Activated CD8-positive, alpha-beta memory T cell treated with anti-CD3 and anti-CD28 coated beads, Interleukin-2, amount 50 U/mL, for 24 hours (primary cell): ENCODE measurements around the gene ADAMTS14.

Source experiments
- DNase-seq: peaks from one replicate; pipeline ENCODE4 v3.0.0-alpha.2; 2020; ENCODE audit errors: extremely low read depth

The ADAMTS14 gene

GRCh38 chr10:70692043-70692603 lies 19.8 kb downstream of the ADAMTS14 start:
- no peak for DNase-seq

GRCh38 chr10:70693619-70694335 lies 21.5 kb downstream of the ADAMTS14 start:
- no peak for DNase-seq

DNA sequence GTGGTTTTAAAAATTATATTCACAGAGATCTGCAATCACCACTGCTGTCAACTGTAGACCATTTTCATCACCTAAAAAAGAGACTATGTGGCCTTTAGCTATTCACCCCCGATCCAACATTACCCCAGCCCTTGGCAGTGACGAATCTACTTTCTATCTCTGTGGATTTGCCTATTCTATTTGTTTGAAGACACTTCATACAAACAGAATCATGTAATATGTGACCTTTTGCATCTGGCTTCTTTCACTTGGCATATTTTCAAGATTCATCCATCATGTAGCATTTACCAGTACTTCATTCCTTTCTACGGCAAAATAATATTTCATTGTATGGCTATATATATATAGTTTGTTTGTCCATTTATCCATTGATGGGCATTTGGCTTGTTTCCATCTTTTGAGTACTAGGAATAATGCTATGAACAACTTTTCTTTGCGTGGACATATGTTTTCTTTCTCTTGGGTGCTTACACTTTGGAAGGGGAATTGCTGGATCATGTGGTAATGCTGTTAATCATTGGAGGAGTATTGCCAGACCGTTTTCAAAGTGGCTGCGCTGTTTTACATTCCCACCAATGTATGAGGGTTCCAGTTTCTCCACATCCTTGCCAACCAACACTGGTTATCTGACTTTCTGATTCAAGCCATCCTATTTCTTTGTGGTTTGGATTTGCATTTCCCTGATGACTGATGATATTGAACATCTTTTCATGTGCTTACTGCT lies 22.3 kb downstream of the ADAMTS14 start:
- DNase-seq = no peak

GRCh38 chr10:70695241-70696030 lies 23.1 kb downstream of the ADAMTS14 start:
- no peak for DNase-seq

DNA sequence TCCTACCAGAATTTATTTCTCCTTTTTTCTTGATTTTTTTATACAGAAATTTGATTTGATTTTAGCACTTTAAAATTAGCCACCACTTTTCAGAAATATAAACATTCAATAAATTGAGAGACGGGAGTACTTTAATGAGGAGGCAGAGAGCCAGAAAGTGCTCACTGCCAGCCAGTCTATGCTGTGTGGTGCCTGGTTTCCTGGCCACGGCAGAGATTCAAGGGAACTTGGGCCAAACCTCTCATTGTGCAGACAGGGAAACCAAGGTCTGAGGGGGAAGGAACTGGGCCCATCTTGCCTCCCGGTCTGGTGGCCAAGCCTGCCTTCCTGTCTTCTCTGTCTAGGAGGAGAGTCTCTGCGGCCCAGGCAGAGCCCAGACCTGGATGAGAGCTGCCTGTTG lies 25.9 kb downstream of the ADAMTS14 start:
- DNase-seq = no peak

GRCh38 chr10:70699063-70699658 lies 26.9 kb downstream of the ADAMTS14 start:
- no peak for DNase-seq

GRCh38 chr10:70699659-70700174 lies 27.4 kb downstream of the ADAMTS14 start:
- no peak for DNase-seq

GRCh38 chr10:70702190-70702763 lies 30.0 kb downstream of the ADAMTS14 start:
- no peak for DNase-seq

DNA sequence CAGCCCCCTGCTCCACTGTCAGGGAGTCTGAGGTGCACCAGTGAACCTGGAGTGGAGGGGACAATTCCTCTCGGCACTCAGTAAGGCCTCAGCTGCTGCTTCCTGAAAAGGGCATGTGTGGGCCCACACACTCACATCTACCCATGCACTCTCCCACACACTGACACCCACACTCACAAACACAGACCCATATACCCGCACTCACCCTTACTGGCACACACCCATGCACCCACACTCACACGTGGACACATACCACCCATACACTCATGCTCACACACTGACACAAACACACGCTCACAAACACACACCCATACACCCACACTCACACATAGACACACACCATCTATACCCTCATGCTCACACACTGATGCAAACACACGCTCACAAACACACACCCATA lies 31.9 kb downstream of the ADAMTS14 start:
- DNase-seq = no peak

GRCh38 chr10:70705121-70705861 lies 33.0 kb downstream of the ADAMTS14 start:
- no peak for DNase-seq

GRCh38 chr10:70711177-70711576 lies 38.9 kb downstream of the ADAMTS14 start:
- DNase-seq = no peak

DNA sequence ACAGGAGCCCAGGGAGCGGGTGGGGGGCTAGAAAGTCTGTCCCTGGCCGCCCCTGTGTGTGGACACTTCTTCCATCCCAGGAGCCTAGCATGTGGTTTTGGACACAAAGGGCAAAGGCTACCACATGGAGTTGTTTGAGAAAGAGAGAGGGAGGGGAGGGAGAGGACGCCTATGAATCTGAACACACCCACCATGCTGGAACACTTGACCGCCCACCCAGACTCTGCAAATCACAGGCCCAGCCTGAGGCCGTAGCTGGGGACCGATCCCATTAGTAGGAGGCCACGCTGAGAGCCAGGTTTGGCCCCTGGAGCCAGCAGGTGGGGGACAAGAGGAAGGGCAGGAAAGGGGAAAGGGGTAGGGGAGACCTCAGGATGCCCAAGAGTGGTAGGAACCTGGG lies 39.6 kb downstream of the ADAMTS14 start:
- DNase-seq = no peak

- no peak for DNase-seq
These were observed 41.9 kb downstream of the ADAMTS14 start for GRCh38 chr10:70714245-70714644.

DNA sequence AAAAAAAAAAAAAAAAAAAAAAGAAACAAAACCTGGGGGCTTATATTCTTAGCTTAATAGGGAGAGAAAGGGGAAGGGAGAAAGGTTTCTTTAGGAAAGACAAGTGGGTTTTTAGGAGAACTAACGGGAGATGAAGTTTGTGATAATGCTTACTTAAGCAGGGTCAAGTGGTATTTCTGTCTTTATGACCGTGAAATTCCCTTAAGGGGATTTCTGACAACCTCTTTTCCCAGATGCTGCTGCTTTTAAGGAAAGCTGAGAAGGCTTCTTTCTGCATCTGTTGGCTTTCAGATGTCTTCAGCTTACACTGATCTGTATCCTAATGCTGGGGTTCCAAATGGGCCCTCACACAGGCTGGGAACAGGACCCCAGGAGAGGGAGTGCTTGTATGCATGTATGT lies 42.6 kb downstream of the ADAMTS14 start:
- no peak for DNase-seq

GRCh38 chr10:70715853-70716795 lies 43.8 kb downstream of the ADAMTS14 start:
- DNase-seq = no peak

- no peak for DNase-seq
These were observed 50.6 kb downstream of the ADAMTS14 start for GRCh38 chr10:70722820-70723424.

GRCh38 chr10:70723771-70724170 lies 51.5 kb downstream of the ADAMTS14 start:
- DNase-seq = no peak

GRCh38 chr10:70726909-70727495 lies 54.7 kb downstream of the ADAMTS14 start:
- DNase-seq = no peak

DNA sequence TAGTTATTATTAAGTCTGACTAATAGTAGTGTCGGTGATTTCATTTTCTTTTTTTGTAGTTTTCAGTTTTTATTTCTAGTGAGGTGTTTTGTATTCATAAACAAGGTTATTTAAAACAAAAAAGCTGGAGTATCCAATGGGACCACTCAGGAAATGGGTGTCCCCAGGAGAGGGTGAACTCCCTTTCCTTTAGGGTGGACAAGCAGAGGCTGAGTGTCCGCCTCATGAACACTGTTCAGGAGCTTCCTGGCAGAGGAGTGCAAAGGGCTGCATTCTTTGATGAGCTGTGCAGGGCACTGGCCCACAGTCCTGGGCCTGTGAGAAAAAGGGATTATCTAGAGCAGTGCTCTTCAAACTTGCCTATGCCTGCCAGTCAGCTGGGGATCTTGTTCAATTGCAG lies 56.0 kb downstream of the ADAMTS14 start:
- no peak for DNase-seq
